Activated gamma-delta T cell treated with Interleukin-2 at 50 U/mL for 16 hours (primary cell): ENCODE measurements around the gene ADAMTS14.

Experiments used
- DNase-seq: peaks from one replicate; pipeline ENCODE4 v3.0.0-alpha.2; 2020

ADAMTS14 gene

DNA sequence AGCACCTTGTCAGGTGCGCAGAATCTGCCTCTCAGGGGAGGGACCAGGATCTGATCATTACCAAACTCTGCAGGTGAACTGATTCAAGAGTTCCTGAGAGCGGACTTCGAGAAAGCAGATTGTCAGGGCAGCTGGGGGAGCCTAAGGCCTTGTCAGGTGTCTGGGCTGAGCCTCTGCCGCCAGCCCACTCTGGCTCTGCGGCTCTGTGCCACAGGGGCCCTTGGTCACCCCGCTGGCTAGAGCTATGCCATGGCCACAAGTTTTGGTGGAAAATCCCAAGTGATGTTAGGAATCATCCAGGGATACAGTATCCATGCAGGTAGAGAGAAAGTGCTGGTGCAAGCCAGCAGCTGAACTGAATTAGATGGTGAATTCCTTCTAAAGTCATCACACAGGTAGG is 4.2 kb downstream of the ADAMTS14 start:
- DNase-seq = no peak

DNA sequence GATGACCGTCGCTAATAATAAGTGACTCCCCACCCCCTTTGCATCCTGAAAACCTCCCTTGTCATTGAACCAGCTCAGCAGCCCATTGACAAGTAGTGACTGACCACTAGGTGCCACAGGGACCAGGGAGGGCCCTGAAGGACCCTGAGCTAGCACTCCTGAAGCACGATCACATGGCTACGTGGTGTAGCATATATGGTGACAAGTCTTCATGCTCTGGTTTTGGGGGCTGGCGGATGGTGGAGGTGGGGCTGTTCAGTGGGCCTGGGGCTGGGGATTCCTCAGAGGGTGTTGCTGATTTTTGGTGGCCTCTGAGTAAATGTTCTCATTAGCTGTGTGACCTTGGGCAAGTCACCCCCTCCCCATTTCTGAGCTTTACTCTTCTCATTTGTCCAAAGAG is 4.7 kb downstream of the ADAMTS14 start:
- no peak for DNase-seq

DNA sequence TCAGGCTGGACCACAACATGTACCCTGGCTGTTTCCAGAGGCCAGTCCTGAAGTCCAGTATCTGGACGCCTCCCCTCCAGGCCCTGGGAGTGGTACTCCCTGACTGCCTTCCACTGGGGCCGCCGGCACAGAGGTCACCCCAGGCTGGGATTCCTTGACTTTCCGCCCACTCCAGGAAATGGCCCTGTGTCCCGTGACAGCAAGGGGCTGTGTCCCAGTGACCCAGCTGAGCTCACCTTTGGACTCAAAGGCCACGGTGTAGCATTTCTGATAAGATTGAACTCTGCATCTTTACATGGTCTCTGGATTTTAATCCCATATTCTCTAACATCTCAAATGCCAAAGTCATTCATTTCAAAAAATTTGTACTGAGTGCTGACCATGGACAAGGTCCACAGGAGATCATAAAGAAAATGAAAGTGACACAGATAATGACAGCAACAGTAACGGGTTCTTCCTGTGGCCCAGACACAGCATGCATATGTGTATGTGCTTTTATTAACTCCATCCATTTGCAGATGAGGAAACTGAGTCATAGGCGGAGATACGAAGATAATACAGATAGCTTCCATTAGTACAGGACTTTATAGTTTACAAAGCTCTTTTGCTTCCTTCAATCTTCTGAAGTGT is 5.4 kb downstream of the ADAMTS14 start:
- DNase-seq = no peak

DNA sequence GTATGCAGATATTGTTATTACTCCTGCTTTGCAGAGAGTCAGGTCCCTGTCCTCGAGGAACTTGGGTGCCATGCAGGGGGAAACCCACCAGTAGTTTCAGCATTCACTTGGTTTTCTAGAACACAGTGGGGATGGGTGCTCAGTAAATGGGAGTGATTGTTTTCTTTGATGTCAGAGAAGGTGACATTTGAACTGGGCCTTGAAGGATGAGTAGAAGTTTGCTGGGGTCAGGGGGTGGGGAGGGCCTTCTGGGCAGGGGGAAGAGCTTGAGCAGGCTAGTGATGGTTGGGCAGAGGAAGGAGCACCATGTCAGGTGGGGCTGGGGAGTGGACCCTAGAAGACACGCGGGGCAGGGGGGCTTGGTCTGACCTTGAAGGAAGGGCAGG is 5.9 kb downstream of the ADAMTS14 start:
- DNase-seq = no peak

DNA sequence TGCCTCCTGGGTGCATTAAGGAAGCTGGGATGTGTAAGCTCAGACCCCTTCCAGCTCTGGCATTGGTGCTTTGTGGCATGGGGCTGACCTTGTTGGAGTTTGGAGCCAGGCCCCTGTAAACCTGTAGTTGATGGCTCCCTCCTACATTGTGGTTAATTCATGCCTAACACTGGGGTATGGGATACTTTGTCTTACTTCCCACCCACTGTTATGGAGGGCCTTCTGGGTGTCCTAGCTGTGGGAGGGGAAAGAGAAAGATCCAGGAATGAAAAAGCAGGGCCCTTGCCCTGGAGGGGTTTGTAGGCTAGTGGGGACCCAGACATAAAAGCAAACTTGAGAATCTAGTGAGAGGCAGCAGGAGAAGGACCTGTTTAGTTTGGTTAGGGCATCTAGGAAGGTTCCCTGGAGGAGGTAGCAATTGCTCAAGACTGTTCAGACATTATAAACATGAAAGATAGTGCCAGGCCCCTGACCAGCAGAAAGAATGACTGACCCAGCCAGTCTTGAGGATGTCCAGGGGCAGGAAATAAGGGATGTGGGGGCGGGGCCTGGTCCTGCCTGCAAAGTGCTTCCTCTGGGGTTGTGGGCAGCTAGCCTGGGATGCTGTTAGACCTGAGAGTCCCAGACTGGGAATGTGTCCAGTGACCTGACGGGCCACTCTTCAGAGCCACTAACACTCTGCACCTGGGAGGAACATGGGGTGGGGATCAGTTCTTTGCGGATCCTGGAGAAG is 6.6 kb downstream of the ADAMTS14 start:
- DNase-seq = no peak

DNA sequence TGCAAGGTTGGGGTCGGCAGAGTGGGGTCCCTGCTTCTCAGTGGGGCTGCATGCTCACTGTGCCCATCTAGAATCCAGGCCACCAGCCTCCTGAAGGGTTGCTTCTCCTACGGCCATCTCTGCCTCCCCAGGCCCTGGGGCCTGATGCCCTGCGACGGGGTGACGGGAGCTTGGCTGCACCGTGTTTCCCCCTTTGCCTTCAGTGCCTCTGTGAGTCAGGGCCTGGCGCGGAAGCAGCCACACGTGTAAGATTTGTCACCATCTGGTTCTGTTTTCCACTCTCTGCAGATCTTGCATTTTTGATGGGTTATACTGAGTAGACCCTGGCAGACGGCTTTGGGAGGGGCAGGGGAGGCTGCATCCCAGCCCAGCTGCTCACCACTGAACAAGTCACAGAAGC is 7.2 kb downstream of the ADAMTS14 start:
- DNase-seq = no peak

DNA sequence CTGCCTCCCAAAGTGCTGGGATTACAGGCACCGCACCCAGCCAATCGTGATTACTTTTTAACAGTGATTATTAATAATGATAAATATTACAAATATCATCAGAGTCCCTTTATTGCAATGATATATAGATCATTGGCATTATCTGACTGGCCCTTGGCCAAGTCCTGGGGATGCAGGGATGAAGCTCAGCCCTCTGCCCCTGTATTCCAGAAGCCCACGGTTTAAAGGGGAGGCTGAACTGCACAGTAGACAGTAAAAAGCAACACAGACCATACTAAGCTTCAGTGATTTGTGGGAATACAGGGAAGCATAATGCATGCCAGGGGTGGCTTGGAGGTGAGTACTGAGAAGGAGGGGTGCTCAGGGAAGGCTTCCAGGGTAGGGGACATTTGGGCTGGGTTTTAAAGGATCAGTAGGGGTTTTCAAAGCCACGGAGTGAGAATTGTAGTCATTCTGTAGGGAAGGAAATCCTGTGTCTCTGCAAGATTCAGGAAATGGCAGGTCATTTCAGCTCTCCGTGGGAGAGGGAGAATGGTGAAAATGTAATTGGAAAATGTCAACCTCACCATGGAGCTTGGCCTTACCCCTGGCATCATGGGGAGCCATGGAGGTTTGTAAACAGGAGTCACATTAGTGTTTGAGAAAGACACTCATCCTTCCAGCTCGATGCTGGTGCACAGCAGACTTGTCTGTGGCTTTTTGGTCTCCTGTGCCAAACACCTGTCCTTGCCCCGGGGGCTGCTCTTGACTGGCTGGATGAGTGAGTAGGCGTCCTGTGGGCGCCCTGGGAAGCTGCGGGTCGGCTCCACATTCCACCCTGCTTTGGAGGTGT is 8.8 kb downstream of the ADAMTS14 start:
- DNase-seq = no peak

DNA sequence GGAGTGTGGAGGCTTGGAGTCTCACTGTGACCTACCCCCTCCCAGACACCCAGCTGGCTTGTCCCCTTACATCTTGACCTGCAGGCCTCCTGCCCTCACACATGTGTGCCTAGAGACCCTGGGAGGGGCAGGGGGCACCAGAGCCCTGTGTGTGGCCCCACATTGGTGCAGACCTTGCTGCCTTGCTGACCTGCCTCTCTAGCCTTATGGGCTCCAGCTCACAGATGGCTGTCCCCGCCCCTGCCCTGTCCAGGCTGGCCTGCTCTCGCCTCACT is 9.4 kb downstream of the ADAMTS14 start:
- no peak for DNase-seq

DNA sequence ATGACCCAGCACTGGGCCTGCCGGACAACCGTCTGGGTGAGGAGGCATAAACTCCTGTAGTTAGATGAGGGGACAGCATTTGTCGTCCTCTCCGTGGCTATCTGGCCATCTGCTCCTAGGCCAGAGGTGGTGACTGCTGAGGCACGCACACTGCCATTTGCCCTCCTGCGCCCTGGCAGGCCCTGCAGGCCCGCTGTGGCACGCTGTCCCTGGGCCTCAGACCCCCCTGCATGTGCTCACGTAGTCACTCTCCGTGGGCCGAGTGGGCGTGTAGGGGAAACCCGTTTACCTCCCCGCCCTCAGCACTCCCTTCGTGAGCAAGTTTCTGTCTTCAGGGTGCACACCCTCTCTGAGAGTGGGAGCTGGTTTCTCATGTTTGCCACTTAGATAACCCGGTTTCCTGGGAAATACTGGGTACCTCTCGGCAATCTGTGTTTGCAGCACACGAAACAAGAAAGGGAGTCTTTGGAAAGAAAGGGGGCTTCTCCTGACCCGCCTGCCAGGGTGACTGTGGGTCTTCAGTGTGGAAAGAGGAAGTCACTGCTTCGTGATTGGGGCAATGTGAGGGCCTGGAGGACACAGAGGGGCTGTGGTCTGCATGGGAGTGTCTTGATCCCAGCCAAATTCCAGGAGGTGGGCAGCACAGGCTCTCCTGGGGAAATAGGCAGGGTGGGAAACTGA is 10.8 kb downstream of the ADAMTS14 start:
- DNase-seq = no peak

DNA sequence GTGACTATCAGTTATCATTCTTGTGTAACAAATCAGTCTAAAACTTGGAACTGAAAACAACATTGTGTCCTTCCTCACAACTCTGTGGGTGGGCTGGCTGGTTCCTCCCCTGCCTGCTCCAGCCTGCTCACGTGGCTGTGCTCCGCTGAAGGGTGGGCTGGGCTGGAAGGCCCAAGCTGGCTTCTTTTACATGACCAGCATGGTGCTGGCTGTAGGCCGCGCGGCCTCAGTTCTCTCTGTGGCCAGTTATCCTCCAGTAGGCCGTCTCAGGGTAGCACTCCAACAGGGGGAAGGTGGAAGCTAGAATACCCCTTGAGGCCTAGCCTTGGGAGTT is 11.3 kb downstream of the ADAMTS14 start:
- DNase-seq = no peak

DNA sequence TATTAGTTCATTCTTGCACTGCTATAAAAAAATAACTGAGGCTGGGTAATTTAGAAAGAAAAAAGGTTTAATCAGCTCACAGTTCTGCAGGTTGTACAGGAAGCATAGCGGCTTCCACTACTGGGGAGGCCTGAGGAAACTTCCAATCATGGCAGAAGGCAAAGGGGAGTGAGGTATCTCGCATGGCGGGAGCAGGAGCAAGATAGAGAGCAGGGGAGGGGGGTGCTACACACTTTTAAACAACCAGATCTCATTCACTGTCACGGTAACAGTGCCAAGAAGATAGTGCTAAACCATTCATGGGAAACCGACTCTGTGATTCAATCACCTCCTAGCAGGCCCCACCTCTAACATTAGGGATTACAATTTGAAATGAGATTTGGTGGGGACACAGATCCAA is 11.6 kb downstream of the ADAMTS14 start:
- DNase-seq = no peak

DNA sequence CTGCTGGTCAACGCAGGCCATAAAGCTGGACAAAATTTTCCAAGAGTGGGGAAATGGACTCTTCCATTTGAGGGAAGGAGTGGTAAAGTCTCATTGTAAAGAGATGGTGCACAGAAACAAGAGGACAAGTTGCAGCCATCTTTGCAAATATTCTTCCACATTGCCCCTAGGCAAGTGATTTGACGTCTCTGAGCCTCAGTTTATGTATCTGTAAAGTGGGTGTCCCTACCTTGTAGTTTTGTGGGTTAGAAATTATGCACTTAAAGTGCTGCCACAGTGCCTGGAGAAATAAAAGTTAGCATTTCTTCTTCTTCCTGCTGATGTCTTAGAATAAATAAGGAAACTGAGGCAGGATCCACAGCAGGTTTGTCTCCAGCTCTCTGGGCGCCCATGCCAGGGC is 12.1 kb downstream of the ADAMTS14 start:
- no peak for DNase-seq

DNA sequence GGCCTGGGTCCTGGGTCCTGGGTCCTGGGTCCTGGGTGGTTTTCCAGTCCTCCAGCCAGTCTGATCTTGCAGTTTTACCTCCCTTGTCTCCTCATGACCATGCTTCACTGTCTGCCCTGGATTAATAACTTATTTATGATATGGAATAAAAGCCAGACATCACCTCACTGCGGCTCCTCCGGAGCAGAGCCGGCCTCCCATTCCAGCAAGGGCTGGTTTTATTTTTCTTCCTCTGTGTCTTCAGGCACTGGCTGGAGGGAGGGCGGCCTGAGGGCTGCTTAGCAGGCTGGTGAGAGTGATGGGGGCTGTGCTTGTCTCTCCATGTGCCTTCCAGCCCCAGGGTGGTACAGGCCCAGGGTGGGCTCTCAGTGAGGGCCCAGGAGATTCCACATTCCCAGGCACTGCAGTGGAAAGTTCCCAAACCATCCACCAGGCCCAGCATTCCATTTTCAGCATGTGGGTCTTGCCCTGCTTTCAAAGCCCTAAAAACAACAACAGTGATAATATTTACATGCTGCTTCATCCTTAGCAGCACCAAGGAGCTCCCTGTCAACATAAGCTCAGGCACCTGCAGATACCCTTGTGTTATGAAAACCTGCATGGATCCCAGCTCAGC is 12.6 kb downstream of the ADAMTS14 start:
- DNase-seq = no peak

DNA sequence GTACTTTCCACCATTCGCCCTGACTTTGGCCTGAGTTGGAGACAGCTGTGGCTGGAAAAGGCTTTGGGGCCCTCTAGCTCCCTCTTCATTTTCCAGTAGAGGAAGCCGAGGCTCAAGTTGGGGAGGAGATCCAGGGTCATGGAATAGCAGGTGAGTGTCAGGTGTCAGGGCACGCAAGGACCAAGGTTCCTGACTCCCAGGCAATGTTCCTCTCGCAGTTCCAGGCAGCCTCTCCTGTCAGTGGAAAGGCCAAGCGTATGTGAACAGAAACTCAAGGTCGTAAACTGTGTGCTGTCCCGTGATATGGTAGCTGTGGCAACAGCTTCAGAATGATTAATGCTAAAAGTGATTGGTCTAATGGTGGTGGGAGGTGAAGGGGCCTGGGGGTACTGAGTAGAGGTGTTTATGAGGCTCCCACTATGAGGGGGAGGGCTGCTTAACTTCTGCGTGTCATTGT is 13.2 kb downstream of the ADAMTS14 start:
- DNase-seq = no peak

DNA sequence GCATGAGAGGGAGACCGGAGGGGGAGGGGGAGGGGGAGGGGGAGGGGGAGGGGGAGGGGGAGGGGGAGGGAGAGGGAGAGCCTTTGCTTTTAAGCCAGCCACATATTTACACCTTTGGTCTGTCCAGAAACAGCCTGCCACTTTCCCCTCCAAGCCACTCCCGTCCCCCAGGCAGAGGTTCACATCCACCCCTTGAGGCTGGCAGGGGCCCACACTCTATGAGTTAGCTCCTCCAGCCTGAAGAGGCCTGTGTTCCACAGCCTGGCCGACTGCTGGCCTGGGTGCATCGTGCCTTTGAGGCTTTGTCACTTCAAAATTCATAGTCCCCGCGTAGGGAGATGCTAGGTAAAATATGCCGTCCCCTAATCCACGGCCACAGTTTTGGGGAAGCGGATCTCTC is 16.5 kb downstream of the ADAMTS14 start:
- no peak for DNase-seq

DNA sequence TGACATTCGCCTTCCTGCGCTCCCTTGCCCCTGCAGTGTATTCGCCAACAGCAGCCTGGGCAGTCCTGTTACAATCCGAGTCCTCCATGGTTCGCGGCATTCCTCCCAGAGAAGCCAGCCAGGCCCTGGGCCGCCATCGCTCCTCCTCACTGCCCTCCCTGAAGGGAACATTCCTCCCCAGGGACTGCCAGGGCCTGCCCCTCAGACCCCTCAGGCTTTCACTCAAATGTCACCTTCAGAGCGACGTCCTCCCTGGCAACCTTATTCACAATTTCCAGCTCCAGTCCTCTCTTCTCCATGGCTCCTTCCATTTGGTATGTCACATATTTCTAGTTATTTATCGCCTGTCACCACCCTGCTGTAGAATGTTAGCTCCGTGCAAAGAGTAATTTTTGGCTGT is 17.4 kb downstream of the ADAMTS14 start:
- DNase-seq = no peak

DNA sequence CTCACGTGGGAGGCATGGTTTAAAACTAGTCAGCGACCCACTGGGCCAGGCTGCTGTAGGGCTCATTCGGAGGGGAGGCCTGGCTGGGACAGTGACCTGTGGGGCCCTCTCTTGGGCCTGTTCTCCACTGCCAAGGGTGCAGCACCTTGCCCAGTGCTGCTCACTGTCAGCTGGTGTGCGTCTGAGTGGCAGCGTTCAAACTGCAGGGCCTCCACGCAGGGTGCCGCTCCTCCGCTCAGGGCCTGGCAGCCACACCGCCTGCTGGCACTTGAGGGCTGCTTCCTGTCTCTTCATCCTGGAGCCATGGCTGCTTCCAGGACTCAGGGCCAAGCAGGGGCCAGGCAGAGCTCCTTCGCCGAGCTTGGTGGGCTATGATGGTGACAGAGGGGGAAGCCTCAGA is 18.3 kb downstream of the ADAMTS14 start:
- no peak for DNase-seq

DNA sequence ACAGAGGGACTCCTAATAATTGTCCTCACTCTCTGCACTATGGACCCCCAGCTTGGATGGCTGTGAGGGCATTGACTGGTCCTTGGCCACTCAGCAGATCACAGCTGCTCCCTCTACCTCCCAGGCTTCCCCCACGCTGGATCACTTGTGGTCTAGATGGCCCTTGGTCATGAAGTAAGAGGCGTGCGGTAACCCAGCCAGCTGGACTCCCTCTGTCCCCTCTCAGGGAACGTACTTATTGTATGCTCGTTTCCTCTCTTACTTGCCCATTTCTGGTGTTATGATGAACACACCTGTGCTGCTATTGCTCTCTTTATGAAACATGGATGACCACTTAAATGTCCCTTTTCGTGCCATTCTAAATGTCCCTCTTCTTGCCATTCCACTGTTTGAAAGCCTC is 19.3 kb downstream of the ADAMTS14 start:
- no peak for DNase-seq

DNA sequence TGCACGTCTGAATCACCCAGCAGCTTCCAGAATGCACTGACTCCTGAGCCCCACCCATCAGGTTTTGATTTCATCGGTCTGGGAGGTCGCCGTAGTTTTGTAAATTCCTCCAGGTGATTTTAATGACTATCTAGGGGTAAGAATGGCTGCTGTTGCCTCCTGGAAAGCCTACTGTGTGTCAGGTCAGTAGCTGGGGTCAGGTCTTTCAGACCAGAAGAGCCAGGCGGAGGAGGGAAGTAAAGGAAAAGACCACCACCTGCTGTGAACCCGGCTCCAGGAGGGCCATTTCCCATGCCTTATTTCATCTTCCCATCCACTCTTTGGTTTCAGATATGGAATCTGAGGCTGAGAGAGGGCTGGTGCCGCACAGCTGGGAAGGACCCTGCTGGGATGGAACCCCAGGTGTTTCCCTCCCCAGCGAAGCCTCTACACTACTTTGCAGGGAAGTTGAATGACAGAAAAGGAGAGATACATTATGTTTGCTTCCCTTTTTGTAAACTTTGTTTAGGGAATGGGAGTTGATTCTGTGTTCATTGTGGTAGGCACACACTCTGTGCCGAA is 19.8 kb downstream of the ADAMTS14 start:
- no peak for DNase-seq

DNA sequence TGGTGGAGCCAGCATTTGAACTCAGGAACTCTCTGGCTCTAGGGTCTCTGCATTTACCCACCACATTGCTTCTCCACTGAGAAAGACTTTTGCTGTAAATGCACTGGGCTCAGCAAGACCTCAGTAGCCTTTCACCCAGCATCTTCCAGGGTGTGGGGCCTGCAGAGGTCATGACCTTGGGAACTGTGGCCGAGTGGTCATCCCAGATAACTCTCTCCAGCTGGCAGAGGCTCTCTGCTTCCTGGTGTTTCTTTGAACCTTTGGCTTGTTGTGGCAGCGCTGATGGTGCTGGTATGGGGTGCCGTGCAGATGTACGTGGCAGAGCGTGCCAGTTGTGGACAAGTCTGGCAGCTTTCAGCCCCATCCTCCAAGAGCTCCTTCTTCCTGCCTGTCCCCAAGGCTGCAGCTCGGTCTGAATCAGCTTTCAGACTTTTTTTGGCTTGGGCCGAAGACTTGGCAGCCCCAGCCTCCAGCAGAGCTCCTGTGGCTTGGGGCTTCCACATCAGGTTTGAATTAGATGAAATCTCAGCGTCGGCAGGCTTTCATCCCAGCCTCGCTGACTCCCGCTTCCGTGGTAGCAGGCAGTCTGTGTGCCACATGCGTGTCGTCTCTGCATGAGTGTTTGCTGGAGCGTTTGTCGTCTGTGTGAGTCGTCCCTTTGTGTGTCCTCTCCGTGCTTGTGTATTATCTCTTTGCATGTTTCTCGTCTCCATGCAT is 21.5 kb downstream of the ADAMTS14 start:
- DNase-seq = no peak

DNA sequence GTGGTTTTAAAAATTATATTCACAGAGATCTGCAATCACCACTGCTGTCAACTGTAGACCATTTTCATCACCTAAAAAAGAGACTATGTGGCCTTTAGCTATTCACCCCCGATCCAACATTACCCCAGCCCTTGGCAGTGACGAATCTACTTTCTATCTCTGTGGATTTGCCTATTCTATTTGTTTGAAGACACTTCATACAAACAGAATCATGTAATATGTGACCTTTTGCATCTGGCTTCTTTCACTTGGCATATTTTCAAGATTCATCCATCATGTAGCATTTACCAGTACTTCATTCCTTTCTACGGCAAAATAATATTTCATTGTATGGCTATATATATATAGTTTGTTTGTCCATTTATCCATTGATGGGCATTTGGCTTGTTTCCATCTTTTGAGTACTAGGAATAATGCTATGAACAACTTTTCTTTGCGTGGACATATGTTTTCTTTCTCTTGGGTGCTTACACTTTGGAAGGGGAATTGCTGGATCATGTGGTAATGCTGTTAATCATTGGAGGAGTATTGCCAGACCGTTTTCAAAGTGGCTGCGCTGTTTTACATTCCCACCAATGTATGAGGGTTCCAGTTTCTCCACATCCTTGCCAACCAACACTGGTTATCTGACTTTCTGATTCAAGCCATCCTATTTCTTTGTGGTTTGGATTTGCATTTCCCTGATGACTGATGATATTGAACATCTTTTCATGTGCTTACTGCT is 22.3 kb downstream of the ADAMTS14 start:
- DNase-seq = no peak
